ENCODE data around the gene SMCR8. TPM values are rescaled to one million over a fixed set of nuclear protein-coding genes. Genes with fewer than 3 reads are reported as not detected.

The SMCR8 gene
- total and polyA plus RNA-seq, 2 of the 13 experiments (the other 11 are each of a cell fraction or from before 2014, with no cell fraction given) = 7.6 to 11.8 TPM

DNA sequence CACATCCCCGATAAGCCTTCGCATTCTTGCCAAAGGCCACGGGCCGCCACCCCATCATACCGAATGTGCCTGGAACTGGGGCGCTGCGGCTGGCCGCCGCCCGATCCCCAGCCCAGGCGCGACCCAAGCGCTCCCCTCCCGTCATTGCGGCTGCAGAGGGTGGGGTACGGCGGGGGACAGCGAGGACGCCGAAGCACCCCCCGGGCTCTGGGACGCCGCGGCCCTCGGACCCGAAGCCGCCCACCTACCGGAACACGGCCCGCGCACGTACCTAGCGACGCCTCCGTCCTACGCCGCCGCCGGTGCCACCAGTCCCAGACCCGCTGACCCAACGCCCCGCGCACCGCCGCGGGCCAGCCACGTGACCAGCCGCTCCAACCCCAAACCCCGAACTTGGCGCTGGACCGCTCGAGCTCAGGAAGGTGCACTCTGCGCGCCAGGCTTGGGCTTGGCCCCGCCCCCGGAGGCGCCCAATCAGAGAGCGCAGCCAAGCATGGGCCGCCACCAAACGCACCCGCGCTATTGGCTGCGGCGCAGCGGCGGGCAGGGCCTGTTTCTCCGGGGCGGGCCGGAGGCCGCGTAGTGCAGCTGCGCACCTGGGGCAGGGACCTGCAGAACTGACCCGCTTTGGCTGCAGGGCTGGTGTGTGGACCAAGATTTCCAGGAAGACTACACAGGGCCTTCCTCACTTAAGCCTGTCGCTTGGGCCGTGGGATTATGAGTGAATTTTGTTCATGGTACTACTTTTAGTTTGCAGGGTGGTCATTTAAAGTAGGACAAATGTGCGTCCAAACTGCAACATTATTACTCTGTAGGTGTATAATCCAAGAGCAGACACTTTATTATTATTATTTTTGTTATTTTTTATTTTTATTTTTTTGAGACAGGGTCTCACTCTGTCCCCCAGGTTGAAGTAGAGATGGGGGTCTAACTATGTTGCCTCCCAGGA is 48.3 kb downstream of the SMCR8 start, which contains the start of gene SHMT1 (continued):
- TF ChIP-seq, protein P1, sequence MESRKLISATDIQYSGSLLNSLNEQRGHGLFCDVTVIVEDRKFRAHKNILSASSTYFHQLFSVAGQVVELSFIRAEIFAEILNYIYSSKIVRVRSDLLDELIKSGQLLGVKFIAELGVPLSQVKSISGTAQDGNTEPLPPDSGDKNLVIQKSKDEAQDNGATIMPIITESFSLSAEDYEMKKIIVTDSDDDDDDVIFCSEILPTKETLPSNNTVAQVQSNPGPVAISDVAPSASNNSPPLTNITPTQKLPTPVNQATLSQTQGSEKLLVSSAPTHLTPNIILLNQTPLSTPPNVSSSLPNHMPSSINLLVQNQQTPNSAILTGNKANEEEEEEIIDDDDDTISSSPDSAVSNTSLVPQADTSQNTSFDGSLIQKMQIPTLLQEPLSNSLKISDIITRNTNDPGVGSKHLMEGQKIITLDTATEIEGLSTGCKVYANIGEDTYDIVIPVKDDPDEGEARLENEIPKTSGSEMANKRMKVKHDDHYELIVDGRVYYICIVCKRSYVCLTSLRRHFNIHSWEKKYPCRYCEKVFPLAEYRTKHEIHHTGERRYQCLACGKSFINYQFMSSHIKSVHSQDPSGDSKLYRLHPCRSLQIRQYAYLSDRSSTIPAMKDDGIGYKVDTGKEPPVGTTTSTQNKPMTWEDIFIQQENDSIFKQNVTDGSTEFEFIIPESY (CRISPR knock-in tag; IDR thresholded peaks at IDR 0.05) = no peak
- peak; percentile 87; the same call in 1 of the 2 replicates for TF ChIP-seq WIZ (CRISPR knock-in tag; IDR thresholded peaks at IDR 0.05)
- no peak for TF ChIP-seq SMC3 (IDR thresholded peaks at IDR 0.05; ENCODE audit: low read length)
- TF ChIP-seq ZBTB20 (CRISPR knock-in tag; IDR thresholded peaks at IDR 0.05; ENCODE audit: borderline replicate concordance, low read depth) = no peak
- TF ChIP-seq ZNF572 (CRISPR knock-in tag; IDR thresholded peaks at IDR 0.05) = no peak
- TF ChIP-seq, protein P2, sequence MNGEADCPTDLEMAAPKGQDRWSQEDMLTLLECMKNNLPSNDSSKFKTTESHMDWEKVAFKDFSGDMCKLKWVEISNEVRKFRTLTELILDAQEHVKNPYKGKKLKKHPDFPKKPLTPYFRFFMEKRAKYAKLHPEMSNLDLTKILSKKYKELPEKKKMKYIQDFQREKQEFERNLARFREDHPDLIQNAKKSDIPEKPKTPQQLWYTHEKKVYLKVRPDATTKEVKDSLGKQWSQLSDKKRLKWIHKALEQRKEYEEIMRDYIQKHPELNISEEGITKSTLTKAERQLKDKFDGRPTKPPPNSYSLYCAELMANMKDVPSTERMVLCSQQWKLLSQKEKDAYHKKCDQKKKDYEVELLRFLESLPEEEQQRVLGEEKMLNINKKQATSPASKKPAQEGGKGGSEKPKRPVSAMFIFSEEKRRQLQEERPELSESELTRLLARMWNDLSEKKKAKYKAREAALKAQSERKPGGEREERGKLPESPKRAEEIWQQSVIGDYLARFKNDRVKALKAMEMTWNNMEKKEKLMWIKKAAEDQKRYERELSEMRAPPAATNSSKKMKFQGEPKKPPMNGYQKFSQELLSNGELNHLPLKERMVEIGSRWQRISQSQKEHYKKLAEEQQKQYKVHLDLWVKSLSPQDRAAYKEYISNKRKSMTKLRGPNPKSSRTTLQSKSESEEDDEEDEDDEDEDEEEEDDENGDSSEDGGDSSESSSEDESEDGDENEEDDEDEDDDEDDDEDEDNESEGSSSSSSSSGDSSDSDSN (CRISPR knock-in tag; IDR thresholded peaks at IDR 0.05) = peak; percentile 83
- no peak for TF ChIP-seq RFXANK (CRISPR knock-in tag; IDR thresholded peaks at IDR 0.05)
- TF ChIP-seq, protein P3, sequence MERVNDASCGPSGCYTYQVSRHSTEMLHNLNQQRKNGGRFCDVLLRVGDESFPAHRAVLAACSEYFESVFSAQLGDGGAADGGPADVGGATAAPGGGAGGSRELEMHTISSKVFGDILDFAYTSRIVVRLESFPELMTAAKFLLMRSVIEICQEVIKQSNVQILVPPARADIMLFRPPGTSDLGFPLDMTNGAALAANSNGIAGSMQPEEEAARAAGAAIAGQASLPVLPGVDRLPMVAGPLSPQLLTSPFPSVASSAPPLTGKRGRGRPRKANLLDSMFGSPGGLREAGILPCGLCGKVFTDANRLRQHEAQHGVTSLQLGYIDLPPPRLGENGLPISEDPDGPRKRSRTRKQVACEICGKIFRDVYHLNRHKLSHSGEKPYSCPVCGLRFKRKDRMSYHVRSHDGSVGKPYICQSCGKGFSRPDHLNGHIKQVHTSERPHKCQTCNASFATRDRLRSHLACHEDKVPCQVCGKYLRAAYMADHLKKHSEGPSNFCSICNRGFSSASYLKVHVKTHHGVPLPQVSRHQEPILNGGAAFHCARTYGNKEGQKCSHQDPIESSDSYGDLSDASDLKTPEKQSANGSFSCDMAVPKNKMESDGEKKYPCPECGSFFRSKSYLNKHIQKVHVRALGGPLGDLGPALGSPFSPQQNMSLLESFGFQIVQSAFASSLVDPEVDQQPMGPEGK (CRISPR knock-in tag; IDR thresholded peaks at IDR 0.05) = 0 out of 2 replicates have a peak, but pooled peaks have one; percentile 10
- TF ChIP-seq YEATS2 (CRISPR knock-in tag; IDR thresholded peaks at IDR 0.05; ENCODE audit: borderline replicate concordance) = no peak
- TF ChIP-seq ZNF224 (CRISPR knock-in tag; IDR thresholded peaks at IDR 0.05) = peak; percentile 69; the same call in 1 of the 2 replicates
- TF ChIP-seq, protein P4, sequence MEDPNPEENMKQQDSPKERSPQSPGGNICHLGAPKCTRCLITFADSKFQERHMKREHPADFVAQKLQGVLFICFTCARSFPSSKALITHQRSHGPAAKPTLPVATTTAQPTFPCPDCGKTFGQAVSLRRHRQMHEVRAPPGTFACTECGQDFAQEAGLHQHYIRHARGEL (CRISPR knock-in tag; IDR thresholded peaks at IDR 0.05) = no peak
- TF ChIP-seq SNAPC2 (CRISPR knock-in tag; IDR thresholded peaks at IDR 0.05) = no peak
- TF ChIP-seq, protein P5, sequence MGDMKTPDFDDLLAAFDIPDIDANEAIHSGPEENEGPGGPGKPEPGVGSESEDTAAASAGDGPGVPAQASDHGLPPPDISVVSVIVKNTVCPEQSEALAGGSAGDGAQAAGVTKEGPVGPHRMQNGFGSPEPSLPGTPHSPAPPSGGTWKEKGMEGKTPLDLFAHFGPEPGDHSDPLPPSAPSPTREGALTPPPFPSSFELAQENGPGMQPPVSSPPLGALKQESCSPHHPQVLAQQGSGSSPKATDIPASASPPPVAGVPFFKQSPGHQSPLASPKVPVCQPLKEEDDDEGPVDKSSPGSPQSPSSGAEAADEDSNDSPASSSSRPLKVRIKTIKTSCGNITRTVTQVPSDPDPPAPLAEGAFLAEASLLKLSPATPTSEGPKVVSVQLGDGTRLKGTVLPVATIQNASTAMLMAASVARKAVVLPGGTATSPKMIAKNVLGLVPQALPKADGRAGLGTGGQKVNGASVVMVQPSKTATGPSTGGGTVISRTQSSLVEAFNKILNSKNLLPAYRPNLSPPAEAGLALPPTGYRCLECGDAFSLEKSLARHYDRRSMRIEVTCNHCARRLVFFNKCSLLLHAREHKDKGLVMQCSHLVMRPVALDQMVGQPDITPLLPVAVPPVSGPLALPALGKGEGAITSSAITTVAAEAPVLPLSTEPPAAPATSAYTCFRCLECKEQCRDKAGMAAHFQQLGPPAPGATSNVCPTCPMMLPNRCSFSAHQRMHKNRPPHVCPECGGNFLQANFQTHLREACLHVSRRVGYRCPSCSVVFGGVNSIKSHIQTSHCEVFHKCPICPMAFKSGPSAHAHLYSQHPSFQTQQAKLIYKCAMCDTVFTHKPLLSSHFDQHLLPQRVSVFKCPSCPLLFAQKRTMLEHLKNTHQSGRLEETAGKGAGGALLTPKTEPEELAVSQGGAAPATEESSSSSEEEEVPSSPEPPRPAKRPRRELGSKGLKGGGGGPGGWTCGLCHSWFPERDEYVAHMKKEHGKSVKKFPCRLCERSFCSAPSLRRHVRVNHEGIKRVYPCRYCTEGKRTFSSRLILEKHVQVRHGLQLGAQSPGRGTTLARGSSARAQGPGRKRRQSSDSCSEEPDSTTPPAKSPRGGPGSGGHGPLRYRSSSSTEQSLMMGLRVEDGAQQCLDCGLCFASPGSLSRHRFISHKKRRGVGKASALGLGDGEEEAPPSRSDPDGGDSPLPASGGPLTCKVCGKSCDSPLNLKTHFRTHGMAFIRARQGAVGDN (CRISPR knock-in tag; IDR thresholded peaks at IDR 0.05) = peak; percentile 94
- peak; percentile 97 for TF ChIP-seq EEA1 (CRISPR knock-in tag; IDR thresholded peaks at IDR 0.05; ENCODE audit: borderline replicate concordance)
- TF ChIP-seq YEATS4 (CRISPR knock-in tag; IDR thresholded peaks at IDR 0.05; ENCODE audit: borderline replicate concordance) = peak; percentile 80
- no peak for TF ChIP-seq SP140L (CRISPR knock-in tag; IDR thresholded peaks at IDR 0.05; ENCODE audit: borderline replicate concordance)
